Measurements from ENCODE around the gene FOCAD. TPM values are rescaled to one million over a fixed set of nuclear protein-coding genes. Genes with fewer than 3 reads are reported as not detected.
"Not testable (repeated sequence)": the region's sequence is repeated elsewhere in the genome, so short reads cannot be mapped to it uniquely, and the experiment has no call there.

FOCAD gene
- total RNA-seq, 4 donors from 2014 or later = 49.3 to 139 (median 92.8) TPM

DNA sequence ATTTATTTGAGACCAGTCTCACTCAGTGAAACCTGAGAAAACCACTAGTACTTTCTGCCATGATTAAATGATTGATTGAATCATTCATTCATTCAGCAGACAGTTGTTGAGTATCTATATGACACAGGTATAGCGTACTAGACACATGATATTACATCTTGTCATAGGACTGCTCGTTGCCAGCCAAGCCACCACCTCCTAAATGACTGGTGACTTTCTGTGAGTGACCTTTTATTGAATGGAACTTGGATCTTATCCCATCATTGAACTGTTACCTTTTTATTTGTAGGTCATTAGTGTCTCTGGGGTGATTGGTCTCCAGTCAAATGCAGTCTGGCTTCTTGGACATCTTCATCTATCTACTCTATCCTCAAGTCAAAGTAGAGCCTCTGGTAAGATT lies 266.6 kb downstream of the FOCAD start:
- H3K36me3 ChIP-seq = peaks cover 0 to 5% of the 10 kb centered on the region in 2 donors
- DNase-seq = no peak
- intact Hi-C loops (cut with DNase I) = no loop called here
- WGBS, 2 donors = 95 to 97% methylated on average over 2 of the region's 2 CpGs
- H3K27me3 ChIP-seq = no peaks in the 10 kb centered on the region
- no peak overlapping the region for H3K4me3 ChIP-seq (replicated peaks in 1 of 3)
- peaks cover 0 to 6% of the 10 kb centered on the region in 2 donors for H3K4me1 ChIP-seq
- H3K27ac ChIP-seq = no peak overlapping the region
- TF ChIP-seq POLR2A (IDR thresholded peaks at IDR 0.05) = no peak
- TF ChIP-seq, protein P1, sequence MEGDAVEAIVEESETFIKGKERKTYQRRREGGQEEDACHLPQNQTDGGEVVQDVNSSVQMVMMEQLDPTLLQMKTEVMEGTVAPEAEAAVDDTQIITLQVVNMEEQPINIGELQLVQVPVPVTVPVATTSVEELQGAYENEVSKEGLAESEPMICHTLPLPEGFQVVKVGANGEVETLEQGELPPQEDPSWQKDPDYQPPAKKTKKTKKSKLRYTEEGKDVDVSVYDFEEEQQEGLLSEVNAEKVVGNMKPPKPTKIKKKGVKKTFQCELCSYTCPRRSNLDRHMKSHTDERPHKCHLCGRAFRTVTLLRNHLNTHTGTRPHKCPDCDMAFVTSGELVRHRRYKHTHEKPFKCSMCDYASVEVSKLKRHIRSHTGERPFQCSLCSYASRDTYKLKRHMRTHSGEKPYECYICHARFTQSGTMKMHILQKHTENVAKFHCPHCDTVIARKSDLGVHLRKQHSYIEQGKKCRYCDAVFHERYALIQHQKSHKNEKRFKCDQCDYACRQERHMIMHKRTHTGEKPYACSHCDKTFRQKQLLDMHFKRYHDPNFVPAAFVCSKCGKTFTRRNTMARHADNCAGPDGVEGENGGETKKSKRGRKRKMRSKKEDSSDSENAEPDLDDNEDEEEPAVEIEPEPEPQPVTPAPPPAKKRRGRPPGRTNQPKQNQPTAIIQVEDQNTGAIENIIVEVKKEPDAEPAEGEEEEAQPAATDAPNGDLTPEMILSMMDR (IDR thresholded peaks at IDR 0.05) = no peak
- H3K9me3 ChIP-seq = no peaks in the 10 kb centered on the region

DNA sequence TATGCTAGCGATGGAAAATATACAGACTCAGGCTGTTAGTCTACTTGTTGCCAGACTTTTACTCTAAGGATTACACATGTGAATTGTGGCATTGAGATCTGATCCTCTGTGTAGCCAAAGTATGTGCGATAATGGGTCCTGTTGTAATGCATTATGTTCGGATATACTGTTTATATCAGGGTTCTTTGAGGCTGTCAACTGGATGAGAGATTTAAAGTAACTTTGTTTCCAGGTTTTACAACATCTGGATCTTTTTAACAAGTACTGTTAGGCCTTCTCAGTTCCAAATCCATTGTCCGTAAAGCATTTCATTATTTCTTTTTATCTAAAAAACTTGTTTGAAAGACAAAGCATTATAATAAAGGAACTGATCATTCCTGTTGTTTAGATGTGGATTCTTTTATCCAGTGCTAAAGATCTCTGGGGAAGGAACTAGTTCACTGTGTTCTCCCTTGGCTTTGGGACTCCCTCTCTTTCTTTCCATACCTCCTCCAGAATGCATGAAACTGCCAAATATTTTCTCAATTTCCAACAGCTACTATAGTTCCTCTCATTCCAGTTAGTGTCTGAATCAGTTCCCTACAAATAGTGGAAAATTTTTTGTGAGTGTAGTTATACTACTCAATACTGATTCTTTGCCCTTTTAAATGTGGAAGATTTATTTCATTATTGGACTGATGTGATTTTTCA lies 278.6 kb downstream of the FOCAD start:
- 86 to 87% methylated on average over 4 of the region's 4 CpGs for WGBS, 2 donors
- intact Hi-C loops (cut with DNase I) = no loop called here
- no peaks in the 10 kb centered on the region for H3K9me3 ChIP-seq
- H3K36me3 ChIP-seq = no peaks in the 10 kb centered on the region
- H3K4me1 ChIP-seq = peaks cover 0 to 6% of the 10 kb centered on the region in 2 donors
- no peak overlapping the region for H3K27ac ChIP-seq
- DNase-seq = no peak
- H3K4me3 ChIP-seq (replicated peaks in 1 of 3) = no peak overlapping the region
- no peak for TF ChIP-seq POLR2A (IDR thresholded peaks at IDR 0.05)
- no peaks in the 10 kb centered on the region for H3K27me3 ChIP-seq

DNA sequence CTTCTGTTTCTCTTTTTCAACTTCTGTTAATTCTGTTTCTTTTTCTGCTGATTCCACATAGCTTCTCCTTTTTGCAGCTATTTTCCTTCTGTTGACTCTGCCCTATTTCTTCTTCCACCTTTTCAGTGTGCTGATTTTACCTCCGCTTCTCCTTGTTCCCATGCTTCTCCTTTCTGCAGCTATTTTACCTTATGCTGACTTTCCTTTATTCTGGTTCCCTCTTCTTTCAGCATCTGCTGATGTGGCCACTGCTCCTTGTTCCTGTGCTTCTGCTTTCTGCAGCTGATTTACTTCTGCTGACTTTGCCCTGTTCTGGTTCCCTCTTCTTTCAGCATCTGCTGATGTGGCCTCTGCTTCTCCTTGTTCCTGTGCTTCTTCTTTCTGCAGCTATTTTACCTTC lies 288.6 kb downstream of the FOCAD start:
- Histone ChIP-seq H3K27me3 (no peaks in the 10 kb centered on the region), H3K4me1 (no peaks in the 10 kb centered on the region), H3K4me3 (replicated peaks in 1 of 3) (no peak overlapping the region), H3K27ac (no peak overlapping the region), H3K36me3 (peaks cover 0 to 3% of the 10 kb centered on the region in 2 donors), H3K9me3 (no peaks in the 10 kb centered on the region)
- no peak for DNase-seq
- TF ChIP-seq, protein P1 (IDR thresholded peaks at IDR 0.05) = no peak
- no peak for TF ChIP-seq POLR2A (IDR thresholded peaks at IDR 0.05)
- 94 to 96% methylated on average over 1 of the region's 1 CpG for WGBS, 2 donors
- intact Hi-C loops (cut with DNase I) = no loop called here

DNA sequence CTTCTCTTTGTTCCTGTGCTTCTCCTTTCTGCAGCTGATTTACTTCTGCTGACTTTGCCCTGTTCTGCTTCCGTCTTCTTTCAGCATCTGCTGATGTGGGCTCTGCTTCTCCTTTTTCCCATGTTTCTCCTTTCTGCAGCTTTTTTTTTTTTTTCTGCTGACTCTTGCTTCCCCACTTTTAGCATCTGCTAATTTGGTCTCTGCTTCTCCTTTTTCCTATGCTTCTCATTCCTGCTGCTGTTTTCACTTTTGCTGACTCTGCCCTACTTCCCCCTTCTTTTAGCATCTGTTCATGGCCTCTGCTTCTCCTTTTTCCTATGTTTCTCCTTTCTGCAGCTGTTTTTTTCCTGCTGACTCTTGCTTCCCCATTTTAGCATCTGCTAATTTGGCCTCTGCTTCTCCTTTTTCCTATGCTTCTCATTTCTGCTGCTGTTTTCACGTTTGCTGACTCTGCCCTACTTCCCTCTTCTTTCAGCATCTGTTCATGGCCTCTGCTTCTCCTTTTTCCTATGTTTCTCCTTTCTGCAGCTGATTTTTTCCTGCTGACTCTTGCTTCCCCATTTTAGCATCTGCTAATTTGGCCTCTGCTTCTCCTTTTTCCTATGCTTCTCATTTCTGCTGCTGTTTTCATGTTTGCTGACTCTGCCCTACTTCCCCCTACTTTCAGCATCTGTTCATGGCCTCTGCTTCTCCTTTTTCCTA lies 289.3 kb downstream of the FOCAD start:
- intact Hi-C loops (cut with DNase I); H3K27me3 ChIP-seq; H3K4me3 ChIP-seq (replicated peaks in 1 of 3); H3K27ac ChIP-seq; H3K36me3 ChIP-seq; H3K4me1 ChIP-seq; DNase-seq; H3K9me3 ChIP-seq: not testable (repeated sequence)
- WGBS, 2 donors = 84 to 91% methylated on average over 2 of the region's 2 CpGs

DNA sequence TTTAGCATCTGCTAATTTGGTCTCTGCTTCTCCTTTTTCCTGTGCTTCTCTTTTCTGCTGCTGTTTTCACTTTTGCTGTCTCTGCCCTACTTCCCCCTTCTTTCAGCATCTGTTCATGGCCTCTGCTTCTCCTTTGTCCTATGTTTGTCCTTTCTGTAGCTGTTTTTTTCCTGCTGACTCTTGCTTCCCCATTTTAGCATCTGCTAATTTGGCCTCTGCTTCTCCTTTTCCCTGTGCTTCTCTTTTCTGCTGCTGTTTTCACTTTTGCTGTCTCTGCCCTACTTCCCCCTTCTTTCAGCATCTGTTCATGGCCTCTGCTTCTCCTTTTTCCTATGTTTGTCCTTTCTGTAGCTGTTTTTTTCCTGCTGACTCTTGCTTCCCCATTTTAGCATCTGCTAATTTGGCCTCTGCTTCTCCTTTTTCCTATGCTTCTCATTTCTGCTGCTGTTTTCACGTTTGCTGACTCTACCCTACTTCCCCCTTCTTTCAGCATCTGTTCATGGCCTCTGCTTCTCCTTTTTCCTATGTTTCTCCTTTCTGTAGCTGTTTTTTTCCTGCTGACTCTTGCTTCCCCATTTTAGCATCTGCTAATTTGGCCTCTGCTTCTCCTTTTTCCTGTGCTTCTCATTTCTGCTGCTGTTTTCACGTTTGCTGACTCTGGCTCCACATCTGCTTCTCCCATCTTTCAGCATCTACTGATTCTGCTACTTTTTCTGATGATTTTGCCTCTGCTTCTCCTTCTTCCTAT lies 290.3 kb downstream of the FOCAD start:
- H3K36me3 ChIP-seq; DNase-seq; H3K4me1 ChIP-seq; H3K4me3 ChIP-seq (replicated peaks in 1 of 3); intact Hi-C loops (cut with DNase I); H3K27ac ChIP-seq; H3K9me3 ChIP-seq; H3K27me3 ChIP-seq: not testable (repeated sequence)
- 80 to 88% methylated on average over 2 of the region's 2 CpGs for WGBS, 2 donors

DNA sequence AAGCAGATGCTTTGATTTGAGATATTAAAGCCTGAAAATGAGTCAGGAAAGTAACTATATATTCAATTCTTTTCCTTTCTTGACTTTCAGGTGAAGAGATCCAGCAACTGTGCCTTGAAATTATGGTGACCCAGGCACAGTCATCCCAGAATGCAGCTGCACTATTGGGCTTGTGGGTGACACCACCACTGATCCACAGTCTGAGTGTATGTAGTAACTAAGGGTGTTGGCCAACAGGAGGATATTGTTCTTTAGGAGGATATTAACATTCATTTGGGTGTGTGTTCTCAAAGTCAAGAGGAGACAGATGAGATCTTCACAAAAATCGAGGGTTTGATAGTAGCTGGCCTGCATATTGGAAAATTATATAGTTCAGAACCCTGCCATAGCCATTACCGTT lies 294.2 kb downstream of the FOCAD start:
- intact Hi-C loops (cut with DNase I) = no loop called here
- 92 to 98% methylated on average over 2 of the region's 2 CpGs for WGBS, 2 donors

More for the DNA sequence above, 294.2 kb downstream of the FOCAD start:
- Histone ChIP-seq H3K36me3 (peaks cover 0 to 3% of the 10 kb centered on the region in 2 donors), H3K27ac (no peak overlapping the region), H3K4me3 (replicated peaks in 1 of 3) (no peak overlapping the region), H3K4me1 (peaks cover 21 to 24% of the 10 kb centered on the region in 2 donors), H3K27me3 (no peaks in the 10 kb centered on the region), H3K9me3 (no peaks in the 10 kb centered on the region)
- TF ChIP-seq, protein P1 (IDR thresholded peaks at IDR 0.05) = no peak
- no peak for TF ChIP-seq POLR2A (IDR thresholded peaks at IDR 0.05)
- DNase-seq = no peak
